ENCODE results near the gene NPM1. TPM values are rescaled to one million over a fixed set of nuclear protein-coding genes. Genes with fewer than 3 reads are reported as not detected.
A peak's percentile ranks its signal among the peaks of the same experiment; 100 is the strongest.

NPM1 gene, protein sequence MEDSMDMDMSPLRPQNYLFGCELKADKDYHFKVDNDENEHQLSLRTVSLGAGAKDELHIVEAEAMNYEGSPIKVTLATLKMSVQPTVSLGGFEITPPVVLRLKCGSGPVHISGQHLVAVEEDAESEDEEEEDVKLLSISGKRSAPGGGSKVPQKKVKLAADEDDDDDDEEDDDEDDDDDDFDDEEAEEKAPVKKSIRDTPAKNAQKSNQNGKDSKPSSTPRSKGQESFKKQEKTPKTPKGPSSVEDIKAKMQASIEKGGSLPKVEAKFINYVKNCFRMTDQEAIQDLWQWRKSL
- total RNA-seq (100 to 1,000 TPM; 364 to 529 (median 465) TPM), polyA plus RNA-seq (1,000 to 10,000 TPM in 1 of 2 donors, 100 to 1,000 TPM in 1; 248 to 1,064 TPM)
- long read RNA-seq, donor 1, transcript NPM1-202 (10 exons, 1,237 nt) = minor isoform, 6 of 238 reads
- long read RNA-seq, donor 1, transcript NPM1-201 (11 exons, 1,758 nt) = major isoform, 221 of 238 reads
- long read RNA-seq, donor 1, transcript NPM1-203 (10 exons, 1,598 nt) = minor isoform, 5 of 238 reads
- long read RNA-seq, donor 1, partial matches to known transcripts = 2 of 238 reads
- long read RNA-seq, donor 1, other reads (novel, unspliced or antisense) = 4 of 238 reads
- long read RNA-seq, donor 2, transcript NPM1-201 (11 exons, 1,758 nt) = major isoform, 165 of 181 reads
- long read RNA-seq, donor 2, transcript NPM1-203 (10 exons, 1,598 nt) = minor isoform, 6 of 181 reads
- long read RNA-seq, donor 2, partial matches to known transcripts = 3 of 181 reads
- long read RNA-seq, donor 2, other reads (novel, unspliced or antisense) = 5 of 181 reads
- long read RNA-seq, donor 3, transcript NPM1-203 (10 exons, 1,598 nt) = minor isoform, 44 of 1,318 reads
- long read RNA-seq, donor 3, transcript NPM1-202 (10 exons, 1,237 nt) = minor isoform, 23 of 1,318 reads
- long read RNA-seq, donor 3, transcript NPM1-201 (11 exons, 1,758 nt) = major isoform, 1,209 of 1,318 reads
- long read RNA-seq, donor 3, partial matches to known transcripts = 10 of 1,318 reads
- long read RNA-seq, donor 3, other reads (novel, unspliced or antisense) = 32 of 1,318 reads

DNA sequence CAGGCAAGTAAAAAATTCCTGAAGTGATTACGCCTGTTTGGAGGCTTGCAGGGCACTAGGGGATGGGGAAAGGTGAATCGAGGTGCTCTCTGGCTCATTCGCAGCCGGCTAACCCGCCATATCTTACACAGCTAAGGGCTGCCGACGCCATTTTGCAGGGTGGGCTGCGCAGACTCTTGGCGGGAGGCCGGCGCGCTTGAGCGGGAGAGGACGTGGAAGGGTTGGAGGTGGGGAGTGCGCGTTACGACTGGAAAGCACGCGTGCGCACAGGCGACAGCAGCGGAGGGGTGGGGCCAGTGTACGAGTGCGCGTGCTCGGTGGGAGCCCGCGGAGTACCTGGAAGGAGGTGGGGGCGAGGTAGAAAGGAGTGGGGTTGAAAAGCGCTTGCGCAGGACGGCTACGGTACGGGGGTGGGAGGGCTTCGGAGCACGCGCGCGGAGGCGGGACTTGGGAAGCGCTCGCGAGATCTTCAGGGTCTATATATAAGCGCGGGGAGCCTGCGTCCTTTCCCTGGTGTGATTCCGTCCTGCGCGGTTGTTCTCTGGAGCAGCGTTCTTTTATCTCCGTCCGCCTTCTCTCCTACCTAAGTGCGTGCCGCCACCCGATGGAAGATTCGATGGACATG, at the start of gene NPM1:
NPM1 (plus strand) TSS at position 505 of the 625 bp plus-strand sequence; CDS start at position 605, 100 bp downstream.
- Histone ChIP-seq H3K4me1 (peaks cover 0 to 49% (median 38%) of the 10 kb centered on the region in 9 donors), H3K27me3 (no peaks in the 10 kb centered on the region), H3K9me3 (no peaks in the 10 kb centered on the region), H3K36me3 (peaks cover 0 to 24% (median 5%) of the 10 kb centered on the region in 9 donors), H3K4me3 (peak within 1 kb of the TSS; percentile 61 to 97 (median 86)), H3K27ac (peak within 1 kb of the TSS; percentile 79 to 95 (median 90))
- DNase-seq (peak; percentile 97 to 98), ATAC-seq (peak; percentile 96 to 99 (median 98))
- TF ChIP-seq, protein P1, sequence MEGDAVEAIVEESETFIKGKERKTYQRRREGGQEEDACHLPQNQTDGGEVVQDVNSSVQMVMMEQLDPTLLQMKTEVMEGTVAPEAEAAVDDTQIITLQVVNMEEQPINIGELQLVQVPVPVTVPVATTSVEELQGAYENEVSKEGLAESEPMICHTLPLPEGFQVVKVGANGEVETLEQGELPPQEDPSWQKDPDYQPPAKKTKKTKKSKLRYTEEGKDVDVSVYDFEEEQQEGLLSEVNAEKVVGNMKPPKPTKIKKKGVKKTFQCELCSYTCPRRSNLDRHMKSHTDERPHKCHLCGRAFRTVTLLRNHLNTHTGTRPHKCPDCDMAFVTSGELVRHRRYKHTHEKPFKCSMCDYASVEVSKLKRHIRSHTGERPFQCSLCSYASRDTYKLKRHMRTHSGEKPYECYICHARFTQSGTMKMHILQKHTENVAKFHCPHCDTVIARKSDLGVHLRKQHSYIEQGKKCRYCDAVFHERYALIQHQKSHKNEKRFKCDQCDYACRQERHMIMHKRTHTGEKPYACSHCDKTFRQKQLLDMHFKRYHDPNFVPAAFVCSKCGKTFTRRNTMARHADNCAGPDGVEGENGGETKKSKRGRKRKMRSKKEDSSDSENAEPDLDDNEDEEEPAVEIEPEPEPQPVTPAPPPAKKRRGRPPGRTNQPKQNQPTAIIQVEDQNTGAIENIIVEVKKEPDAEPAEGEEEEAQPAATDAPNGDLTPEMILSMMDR (IDR thresholded peaks at IDR 0.05) = no peak
- WGBS, 2 donors = 0% methylated on average over 54 to 56 of the region's 56 CpGs
- intact Hi-C loops (cut with DNase I) = no loop called here

- Histone ChIP-seq H3K9me3 (no peaks in the 10 kb centered on the region), H3K4me1 (peaks cover 0 to 11% (median 8%) of the 10 kb centered on the region in 9 donors), H3K27ac (no peak overlapping the region), H3K36me3 (no peaks in the 10 kb centered on the region), H3K27me3 (peaks cover 0 to 70% (median 46%) of the 10 kb centered on the region in 7 donors), H3K4me3 (no peak overlapping the region)
- DNase-seq (no peak), ATAC-seq (no peak)
- TF ChIP-seq, protein P1 (IDR thresholded peaks at IDR 0.05) = no peak
- intact Hi-C loops (cut with DNase I) = loop anchor here in 4 of 10 donors (5.0 to 10.0 kb wide), 4 partner anchors 133 to 705 kb away; no protein-coding TSS in a partner anchor
Observed at GRCh38 chr5:171340042-171340441, 47.6 kb upstream of the NPM1 start.

- no peak for DNase-seq
- 77 to 81% methylated on average over 6 of the region's 6 CpGs for WGBS, 2 donors
- H3K27ac ChIP-seq = no peak overlapping the region
- H3K36me3 ChIP-seq = no peaks in the 10 kb centered on the region
- intact Hi-C loops (cut with DNase I) = loop anchor here in 4 of 10 donors (5.0 to 10.0 kb wide), 4 partner anchors 133 to 706 kb away; no protein-coding TSS in a partner anchor
- H3K4me3 ChIP-seq = no peak overlapping the region
- peaks cover 0 to 66% (median 42%) of the 10 kb centered on the region in 7 donors for H3K27me3 ChIP-seq
- TF ChIP-seq, protein P1 (IDR thresholded peaks at IDR 0.05) = no peak
- H3K9me3 ChIP-seq = no peaks in the 10 kb centered on the region
- ATAC-seq = no peak
- H3K4me1 ChIP-seq = peaks cover 0 to 11% (median 8%) of the 10 kb centered on the region in 9 donors
Observed at GRCh38 chr5:171340491-171340890, 47.2 kb upstream of the NPM1 start.

Measured in heart right ventricle (tissue), 16 donors.